NCI-H2227 (cell line): ENCODE data around the gene SLCO1B3.
"Not testable (repeated sequence)": the region's sequence is repeated elsewhere in the genome, so short reads cannot be mapped to it uniquely, and the experiment has no call there.

Experiments used
- DNase-seq: peaks from one replicate; lab custom pipeline; 2025; ENCODE audit not compliant: unreplicated experiment; lab: John Stamatoyannopoulos, UW

SLCO1B3 gene

GRCh38 chr12:20810487-20810886 lies at the start of gene SLCO1B3:
SLCO1B3 (plus strand) TSS chr12:20810705; CDS start chr12:20815739, 5,034 bp downstream.
- no peak for DNase-seq

GRCh38 chr12:20777420-20777819 lies 33.1 kb upstream of the SLCO1B3 start:
- DNase-seq, result no peak

- no peak for DNase-seq
These were observed 31.5 kb upstream of the SLCO1B3 start for GRCh38 chr12:20778969-20779368.

- DNase-seq, result not testable (repeated sequence)
These were observed 30.5 kb upstream of the SLCO1B3 start for GRCh38 chr12:20779971-20780370.

- DNase-seq, result not testable (repeated sequence)
These were observed 26.6 kb upstream of the SLCO1B3 start for GRCh38 chr12:20783796-20784357.

- DNase-seq, result no peak
These were observed 17.5 kb upstream of the SLCO1B3 start for GRCh38 chr12:20792971-20793370.

GRCh38 chr12:20798554-20798953 lies 12.0 kb upstream of the SLCO1B3 start:
- no peak for DNase-seq

- DNase-seq, result no peak
These were observed 10.3 kb upstream of the SLCO1B3 start for GRCh38 chr12:20800160-20800559.

GRCh38 chr12:20801035-20801434 lies 9.5 kb upstream of the SLCO1B3 start:
- DNase-seq, result no peak

- DNase-seq, result no peak
These were observed 4.6 kb upstream of the SLCO1B3 start for GRCh38 chr12:20805921-20806320.

GRCh38 chr12:20807192-20808080 lies 3.1 kb upstream of the SLCO1B3 start:
- no peak for DNase-seq

- DNase-seq, result no peak
These were observed 2.0 kb upstream of the SLCO1B3 start for GRCh38 chr12:20808521-20808920.

- no peak for DNase-seq
These were observed 5.1 kb downstream of the SLCO1B3 start for GRCh38 chr12:20815574-20815973.

GRCh38 chr12:20822415-20822814 lies 11.9 kb downstream of the SLCO1B3 start:
- no peak for DNase-seq

GRCh38 chr12:20822925-20823324 lies 12.4 kb downstream of the SLCO1B3 start:
- DNase-seq, result no peak

- DNase-seq, result no peak
These were observed 19.4 kb downstream of the SLCO1B3 start for GRCh38 chr12:20829919-20830318.

GRCh38 chr12:20830456-20830855 lies 20.0 kb downstream of the SLCO1B3 start:
- no peak for DNase-seq

- no peak for DNase-seq
These were observed 22.4 kb downstream of the SLCO1B3 start for GRCh38 chr12:20832911-20833310.

- no peak for DNase-seq
These were observed 42.1 kb downstream of the SLCO1B3 start for GRCh38 chr12:20852649-20853048.

- DNase-seq, result no peak
These were observed 52.6 kb downstream of the SLCO1B3 start for GRCh38 chr12:20863056-20863455.

- no peak for DNase-seq
These were observed 55.4 kb downstream of the SLCO1B3 start for GRCh38 chr12:20865873-20866272.

- no peak for DNase-seq
These were observed 57.8 kb downstream of the SLCO1B3 start for GRCh38 chr12:20868277-20868676.
